ENCODE data around the gene BST1. TPM values are rescaled to one million over a fixed set of nuclear protein-coding genes. Genes with fewer than 3 reads are reported as not detected.

BST1 gene
- total RNA-seq, 2 experiments from 2014 or later, result 0.47 to 0.66 TPM

DNA sequence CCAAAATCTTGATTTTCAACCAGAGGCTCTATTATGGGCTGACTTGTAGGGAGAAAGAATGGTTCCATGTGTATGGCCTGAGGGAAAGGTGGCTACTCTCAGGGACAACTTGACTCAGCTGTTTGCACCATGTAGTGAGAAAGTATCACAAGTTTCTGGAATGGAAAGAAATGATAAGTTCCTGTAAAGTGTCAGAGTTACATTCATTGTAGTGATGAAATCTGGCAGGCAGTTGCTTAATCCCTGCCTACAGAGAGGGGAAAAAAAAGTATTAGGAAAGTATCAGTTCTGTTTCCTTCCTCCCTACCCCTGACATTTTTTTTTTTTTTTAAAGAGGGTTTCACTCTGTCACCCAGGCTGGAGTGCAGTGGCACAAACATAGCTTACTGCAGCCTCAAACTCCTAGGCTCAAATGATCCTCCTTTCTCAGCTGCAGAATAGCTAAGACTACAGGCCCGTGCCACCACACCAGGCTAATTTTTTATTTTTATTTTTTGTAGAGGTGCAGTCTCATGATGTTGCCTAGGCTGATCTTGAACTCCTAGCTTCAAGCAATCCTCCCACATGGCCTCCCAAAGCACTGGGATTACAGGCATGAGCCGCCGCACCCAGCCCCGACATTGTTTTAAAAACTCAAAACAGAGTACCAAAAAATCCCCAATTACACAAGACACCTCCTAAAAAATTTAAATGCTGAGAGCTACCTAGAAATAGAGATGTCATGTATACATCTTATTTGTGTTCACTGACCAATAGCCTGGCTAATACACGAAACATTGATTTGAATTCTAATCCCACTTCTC lies 42.9 kb upstream of the BST1 start:
- POLR2A ChIA-PET, result interaction anchor here (0.7 kb wide), 1 partner anchor 21 kb away, joined by 5 read pairs; no protein-coding TSS in a partner anchor

DNA sequence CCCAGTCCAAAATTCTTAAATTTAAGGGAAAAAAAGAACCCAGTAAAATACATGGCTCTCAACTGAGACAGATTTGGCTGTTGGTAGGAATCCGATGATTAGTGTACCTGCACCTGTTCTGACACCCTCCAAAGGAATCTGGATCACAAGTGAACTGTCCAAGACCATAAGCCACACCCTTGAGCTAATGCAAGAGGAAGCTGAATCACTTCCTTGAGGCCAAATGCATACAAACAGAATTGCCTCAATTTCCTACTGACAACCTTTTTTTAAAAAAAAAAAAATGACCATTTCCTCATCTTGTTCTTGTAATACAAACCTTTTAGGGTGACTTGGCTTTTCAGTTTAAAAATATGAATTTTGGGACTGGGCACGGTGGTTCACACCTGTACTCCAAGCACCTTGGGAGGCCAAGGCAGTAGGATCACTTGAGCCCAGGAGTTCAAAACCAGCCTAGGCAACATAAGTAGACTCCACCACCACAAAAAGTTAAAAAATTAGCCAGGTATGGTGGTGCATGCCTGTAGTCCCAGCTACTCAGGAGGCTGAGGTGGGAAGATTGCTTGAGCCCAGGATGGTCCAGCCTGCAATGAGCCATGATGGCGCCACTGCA lies 37.0 kb upstream of the BST1 start:
- DNase-seq (no peak), ATAC-seq (no peak)
- CTCF ChIA-PET, result no interaction called here
- Mint-ChIP-seq H3K27ac (no peak overlapping the region), H3K27me3 (no peaks in the 10 kb centered on the region), H3K4me3 (no peak overlapping the region), H3K36me3 (ENCODE audit: low read depth) (peaks cover 12% of the 10 kb centered on the region), H3K4me1 (peaks cover 11% of the 10 kb centered on the region), H3K9me3 (ENCODE audit: low read depth) (no peaks in the 10 kb centered on the region)
- intact Hi-C loops (cut with DNase I, micrococcal nuclease), result no loop called here
- POLR2A ChIA-PET, result interaction anchor here (0.6 kb wide), 1 partner anchor 551 kb away, joined by 4 read pairs; no protein-coding TSS in a partner anchor

More for the DNA sequence above, 42.9 kb upstream of the BST1 start:
- intact Hi-C loops (cut with DNase I, micrococcal nuclease), result loop anchor here (5.0 to 10.0 kb wide), 7 partner anchors 97 to 2005 kb away; partner anchors contain the start of gene TAPT1 (in 1 of the 2)
- Mint-ChIP-seq H3K4me1 (peaks cover 35% of the 10 kb centered on the region), H3K9me3 (ENCODE audit: low read depth) (no peaks in the 10 kb centered on the region), H3K27ac (peak overlapping the region; percentile 77), H3K36me3 (ENCODE audit: low read depth) (peaks cover 1% of the 10 kb centered on the region), H3K27me3 (no peaks in the 10 kb centered on the region), H3K4me3 (no peak overlapping the region)
- CTCF ChIA-PET, result interaction anchor here (1.3 to 1.5 kb wide), 2 partner anchors 18 to 37 kb away, joined by 3 read pairs; no protein-coding TSS in a partner anchor
- ATAC-seq (peak; percentile 28), DNase-seq (peak; percentile 22)

- CTCF ChIA-PET, result interaction anchor here (0.6 kb wide), 1 partner anchor 435 kb away, joined by 3 read pairs; no protein-coding TSS in a partner anchor
- Mint-ChIP-seq H3K36me3 (ENCODE audit: low read depth) (peaks cover 13% of the 10 kb centered on the region), H3K27ac (no peak overlapping the region), H3K4me1 (peaks cover 8% of the 10 kb centered on the region), H3K27me3 (no peaks in the 10 kb centered on the region), H3K9me3 (ENCODE audit: low read depth) (no peaks in the 10 kb centered on the region), H3K4me3 (no peak overlapping the region)
- POLR2A ChIA-PET, result no interaction called here
- DNase-seq (no peak), ATAC-seq (no peak)
- intact Hi-C loops (cut with DNase I, micrococcal nuclease), result no loop called here
Measured at GRCh38 chr4:15667006-15667405, 35.9 kb upstream of the BST1 start.

DNA sequence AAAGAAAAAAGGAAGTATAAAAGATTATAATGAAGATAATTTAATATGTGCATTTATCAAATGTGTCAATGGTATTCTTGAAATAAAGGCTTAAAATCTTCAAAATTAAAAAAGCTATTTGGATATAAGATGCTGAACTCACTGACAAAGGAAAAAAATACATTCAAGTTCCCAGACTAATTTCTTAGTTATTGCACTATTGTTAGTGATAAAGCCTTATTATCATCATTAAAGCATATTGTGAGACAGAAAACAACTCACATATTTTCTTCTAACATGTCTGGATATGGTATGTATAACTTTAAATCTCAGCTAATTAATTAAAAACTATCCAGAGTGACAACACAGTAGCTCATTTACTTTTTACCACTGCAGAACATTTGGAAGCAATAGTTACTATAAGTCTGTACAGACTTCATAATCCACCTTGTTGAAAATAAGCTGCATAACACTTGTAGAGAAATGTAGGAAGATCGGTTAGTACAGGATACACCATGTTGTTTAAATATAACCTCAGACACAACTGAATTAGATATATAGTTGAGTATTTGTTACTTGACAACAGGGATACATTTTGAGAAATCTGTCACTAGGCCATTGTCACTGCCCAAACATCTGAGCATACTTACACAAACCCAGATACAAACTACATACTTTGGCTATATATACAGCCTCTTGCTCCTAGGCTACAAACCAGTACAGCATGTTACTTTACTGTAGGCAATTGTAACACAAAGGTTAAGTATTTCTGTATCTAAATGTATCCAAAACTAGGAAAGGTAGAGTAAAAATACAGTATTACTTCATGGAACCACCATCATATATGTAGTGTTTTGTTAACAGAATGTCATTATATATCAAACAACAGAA lies 34.1 kb upstream of the BST1 start:
- DNase-seq (no peak), ATAC-seq (no peak)
- Mint-ChIP-seq H3K27me3 (no peaks in the 10 kb centered on the region), H3K4me3 (no peak overlapping the region), H3K27ac (no peak overlapping the region), H3K36me3 (ENCODE audit: low read depth) (peaks cover 13% of the 10 kb centered on the region), H3K4me1 (peaks cover 7% of the 10 kb centered on the region), H3K9me3 (ENCODE audit: low read depth) (no peaks in the 10 kb centered on the region)
- ChIA-PET POLR2A (interaction anchor here (0.6 kb wide), 1 partner anchor 10 kb away, joined by 5 read pairs; no protein-coding TSS in a partner anchor), CTCF (no interaction called here)
- intact Hi-C loops (cut with DNase I, micrococcal nuclease), result no loop called here

DNA sequence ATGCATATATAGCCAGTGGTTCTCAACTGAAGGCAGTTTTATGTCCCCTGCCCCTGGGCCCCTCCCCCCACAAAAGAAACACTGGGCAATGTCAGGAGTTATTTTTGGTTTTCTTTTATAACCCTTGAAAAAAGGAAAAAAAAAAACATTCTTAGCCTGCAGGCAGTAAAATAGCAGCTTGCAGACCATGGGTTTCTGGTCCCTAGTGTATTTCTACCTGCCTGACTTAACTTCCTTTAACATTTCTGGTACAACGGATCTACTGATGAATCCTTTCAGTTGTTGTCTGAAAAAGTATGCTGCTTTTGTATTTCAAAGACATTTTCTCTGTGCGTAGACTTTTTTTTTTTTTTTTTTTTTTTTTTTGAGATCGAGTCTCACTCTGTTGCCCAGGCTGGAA lies 32.3 kb upstream of the BST1 start:
- DNase-seq (no peak), ATAC-seq (no peak)
- H3K9me3 Mint-ChIP-seq (ENCODE audit: low read depth), result no peaks in the 10 kb centered on the region
- intact Hi-C loops (cut with DNase I, micrococcal nuclease), result no loop called here
- H3K27ac Mint-ChIP-seq, result no peak overlapping the region
- no peak overlapping the region for H3K4me3 Mint-ChIP-seq
- H3K36me3 Mint-ChIP-seq (ENCODE audit: low read depth), result peaks cover 13% of the 10 kb centered on the region
- no peaks in the 10 kb centered on the region for H3K27me3 Mint-ChIP-seq
- peaks cover 4% of the 10 kb centered on the region for H3K4me1 Mint-ChIP-seq
- ChIA-PET CTCF (interaction anchor here (0.7 to 1.4 kb wide), 3 partner anchors 16 to 122 kb away, joined by 3 to 6 read pairs (median 3); no protein-coding TSS in a partner anchor), POLR2A (no interaction called here)

GRCh38 chr4:15672101-15672500 lies 30.8 kb upstream of the BST1 start:
- Mint-ChIP-seq H3K27ac (no peak overlapping the region), H3K4me3 (no peak overlapping the region), H3K4me1 (no peaks in the 10 kb centered on the region), H3K27me3 (no peaks in the 10 kb centered on the region), H3K9me3 (ENCODE audit: low read depth) (no peaks in the 10 kb centered on the region), H3K36me3 (ENCODE audit: low read depth) (peaks cover 3% of the 10 kb centered on the region)
- ATAC-seq (no peak), DNase-seq (no peak)
- intact Hi-C loops (cut with DNase I, micrococcal nuclease), result no loop called here
- ChIA-PET POLR2A (no interaction called here), CTCF (no interaction called here)

- Mint-ChIP-seq H3K4me1 (peaks cover 5% of the 10 kb centered on the region), H3K9me3 (ENCODE audit: low read depth) (no peaks in the 10 kb centered on the region), H3K27ac (no peak overlapping the region), H3K27me3 (no peaks in the 10 kb centered on the region), H3K36me3 (ENCODE audit: low read depth) (peaks cover 3% of the 10 kb centered on the region), H3K4me3 (no peak overlapping the region)
- ATAC-seq, result no peak
- no peak for DNase-seq
- intact Hi-C loops (cut with DNase I, micrococcal nuclease), result no loop called here
- ChIA-PET CTCF (interaction anchor here (0.6 to 1.3 kb wide), 5 partner anchors 8 to 47 kb away, joined by 3 to 4 read pairs (median 3); partner anchors contain the start of gene FAM200B), POLR2A (interaction anchor here (0.7 kb wide), 1 partner anchor 32 kb away, joined by 6 read pairs; no protein-coding TSS in a partner anchor)
Measured at GRCh38 chr4:15673337-15673736, 29.5 kb upstream of the BST1 start.

DNA sequence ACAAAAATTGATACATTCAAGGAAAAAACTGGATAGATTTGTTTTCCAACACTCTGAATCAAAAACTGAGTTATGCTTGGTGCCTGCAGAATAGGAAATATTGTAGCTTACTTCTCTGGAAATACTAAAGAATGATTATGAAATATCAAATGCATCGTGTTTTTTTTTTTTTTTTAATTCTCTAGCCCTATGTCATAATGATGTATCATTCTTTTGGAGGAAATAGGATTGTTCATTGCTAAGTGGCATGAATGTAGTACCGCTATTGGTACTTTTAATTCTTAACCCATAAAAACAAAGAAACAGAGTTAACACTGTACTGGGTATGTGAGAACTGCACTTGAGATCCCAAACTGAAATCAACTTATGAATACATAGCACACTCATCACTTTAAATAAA lies 28.8 kb upstream of the BST1 start:
- intact Hi-C loops (cut with DNase I, micrococcal nuclease), result no loop called here
- ChIA-PET CTCF (interaction anchor here (0.6 to 1.1 kb wide), 3 partner anchors 10 to 21 kb away, joined by 3 to 4 read pairs (median 3); no protein-coding TSS in a partner anchor), POLR2A (interaction anchor here (0.7 kb wide), 1 partner anchor 33 kb away, joined by 6 read pairs; no protein-coding TSS in a partner anchor)
- no peak overlapping the region for H3K27ac Mint-ChIP-seq
- peaks cover 3% of the 10 kb centered on the region for H3K36me3 Mint-ChIP-seq (ENCODE audit: low read depth)
- H3K4me1 Mint-ChIP-seq, result peaks cover 6% of the 10 kb centered on the region
- no peaks in the 10 kb centered on the region for H3K27me3 Mint-ChIP-seq
- H3K4me3 Mint-ChIP-seq, result no peak overlapping the region
- H3K9me3 Mint-ChIP-seq (ENCODE audit: low read depth), result no peaks in the 10 kb centered on the region
- no peak for ATAC-seq
- no peak for DNase-seq

DNA sequence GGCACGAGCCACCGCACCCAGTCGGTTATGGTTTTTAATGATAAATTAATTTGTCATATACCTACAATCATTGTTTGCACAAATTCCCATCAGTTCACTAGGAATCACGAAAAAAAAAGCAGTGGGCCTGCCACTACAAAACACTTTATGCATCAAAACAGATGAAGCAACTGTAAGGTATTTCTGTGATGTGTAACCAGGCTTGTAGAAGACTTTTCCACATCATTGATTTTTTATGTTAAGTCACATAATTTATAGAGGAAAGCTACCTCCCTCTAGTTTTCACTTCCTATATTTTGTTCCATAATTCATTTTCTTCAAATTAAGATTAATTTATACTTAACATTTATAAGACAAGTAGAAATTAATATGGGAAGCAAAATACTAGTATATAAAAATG lies 27.9 kb upstream of the BST1 start:
- intact Hi-C loops (cut with DNase I, micrococcal nuclease), result no loop called here
- ChIA-PET CTCF (interaction anchor here (1.1 to 1.8 kb wide), 4 partner anchors 12 to 24 kb away, joined by 3 to 5 read pairs (median 4); no protein-coding TSS in a partner anchor), POLR2A (no interaction called here)
- Mint-ChIP-seq H3K27me3 (no peaks in the 10 kb centered on the region), H3K4me1 (peaks cover 11% of the 10 kb centered on the region), H3K36me3 (ENCODE audit: low read depth) (peaks cover 7% of the 10 kb centered on the region), H3K9me3 (ENCODE audit: low read depth) (no peaks in the 10 kb centered on the region), H3K27ac (no peak overlapping the region), H3K4me3 (no peak overlapping the region)
- no peak for ATAC-seq
- no peak for DNase-seq

DNA sequence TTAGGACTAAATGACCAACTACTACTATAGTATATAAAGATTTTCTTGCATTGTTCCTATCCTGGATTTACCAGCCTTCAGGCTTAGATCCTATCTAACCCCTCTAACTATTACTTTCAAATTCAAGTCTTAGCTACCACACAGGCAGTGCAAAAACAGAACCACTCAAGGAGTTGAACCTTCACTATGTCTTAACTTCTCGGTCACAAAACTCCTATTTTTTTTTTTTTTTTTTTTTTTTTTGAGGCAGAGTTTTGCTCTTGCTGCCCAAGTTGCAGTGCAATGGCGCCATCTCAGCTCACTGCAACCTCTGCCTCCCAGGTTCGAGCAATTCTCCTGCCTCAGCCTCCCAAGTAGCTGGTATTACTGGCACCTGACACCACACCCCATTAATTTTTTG lies 27.5 kb upstream of the BST1 start:
- H3K4me1 Mint-ChIP-seq, result peaks cover 14% of the 10 kb centered on the region
- no peaks in the 10 kb centered on the region for H3K9me3 Mint-ChIP-seq (ENCODE audit: low read depth)
- DNase-seq (peak; percentile 11), ATAC-seq (no peak)
- intact Hi-C loops (cut with DNase I, micrococcal nuclease), result no loop called here
- no peak overlapping the region for H3K27ac Mint-ChIP-seq
- CTCF ChIA-PET, result interaction anchor here (0.6 to 1.8 kb wide), 7 partner anchors 12 to 448 kb away, joined by 3 to 5 read pairs (median 3); no protein-coding TSS in a partner anchor
- POLR2A ChIA-PET, result interaction anchor here (0.6 kb wide), 1 partner anchor 81 kb away, joined by 7 read pairs; no protein-coding TSS in a partner anchor
- H3K36me3 Mint-ChIP-seq (ENCODE audit: low read depth), result peaks cover 10% of the 10 kb centered on the region
- H3K4me3 Mint-ChIP-seq, result no peak overlapping the region
- H3K27me3 Mint-ChIP-seq, result no peaks in the 10 kb centered on the region

DNA sequence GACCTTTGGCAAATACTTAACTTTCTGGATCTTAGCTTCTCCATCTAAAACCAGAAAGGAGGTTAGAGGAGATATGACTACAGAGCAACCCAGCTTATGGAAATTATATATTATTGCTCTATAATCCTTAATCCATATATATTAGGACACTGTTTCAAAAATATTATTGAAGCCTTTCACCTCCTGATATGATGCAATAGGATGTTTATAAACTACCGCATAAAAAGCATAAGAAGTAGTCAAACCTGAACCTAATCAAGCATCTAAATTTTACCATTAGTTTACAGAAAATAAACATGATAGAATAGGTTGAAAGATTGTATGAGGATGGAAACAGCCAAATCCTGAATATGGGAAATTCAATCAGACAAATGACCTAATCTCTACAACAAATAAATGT lies 26.8 kb upstream of the BST1 start:
- Mint-ChIP-seq H3K27me3 (no peaks in the 10 kb centered on the region), H3K27ac (no peak overlapping the region), H3K4me3 (no peak overlapping the region), H3K36me3 (ENCODE audit: low read depth) (peaks cover 10% of the 10 kb centered on the region), H3K9me3 (ENCODE audit: low read depth) (no peaks in the 10 kb centered on the region), H3K4me1 (peaks cover 14% of the 10 kb centered on the region)
- CTCF ChIA-PET, result interaction anchor here (0.6 to 1.8 kb wide), 8 partner anchors 13 to 449 kb away, joined by 3 to 5 read pairs (median 3); no protein-coding TSS in a partner anchor
- intact Hi-C loops (cut with DNase I, micrococcal nuclease), result no loop called here
- POLR2A ChIA-PET, result interaction anchor here (0.6 kb wide), 1 partner anchor 80 kb away, joined by 7 read pairs; no protein-coding TSS in a partner anchor
- ATAC-seq (no peak), DNase-seq (no peak)

Measured in activated CD4-positive, alpha-beta T cell treated with anti-CD3 and anti-CD28 coated beads for 36 hours (primary cell).